Mucosa of descending colon (tissue), 3 donors: ENCODE results near the gene TRPC4. TPM values are rescaled to one million over a fixed set of nuclear protein-coding genes. Genes with fewer than 3 reads are reported as not detected.
"Not testable (repeated sequence)": the region's sequence is repeated elsewhere in the genome, so short reads cannot be mapped to it uniquely, and the experiment has no call there.

Experiments
- ATAC-seq: fragments of 200-7000 bp; cut with Tn5 transposase; one replicate; pipeline ENCODE4 v1.9.1; 2020; ENCODE audit warnings: mild to moderate bottlenecking, moderate library complexity
- DNase-seq, 3 donors: peaks; one replicate each; pipeline ENCODE4 v3.0.0-alpha.2; 2020
- H3K36me3 ChIP-seq: fragments of 200-600 bp; one replicate; pipeline ENCODE4 v1.8.0; 2021; ENCODE audit warnings: low read depth, mild to moderate bottlenecking
- H3K4me1 ChIP-seq: fragments of 200-600 bp; one replicate; pipeline ENCODE4 v1.8.0; 2021; ENCODE audit warnings: low read depth, mild to moderate bottlenecking
- H3K4me3 ChIP-seq: fragments of 200-600 bp; one replicate; pipeline ENCODE4 v1.8.0; 2021; ENCODE audit warnings: mild to moderate bottlenecking
- H3K9me3 ChIP-seq: fragments of 200-600 bp; one replicate; pipeline ENCODE4 v1.8.0; 2021; ENCODE audit warnings: mild to moderate bottlenecking
- CTCF ChIP-seq: fragments of 200-600 bp; IDR thresholded peaks from one replicate; pipeline ENCODE4 v1.8.0; 2022; ENCODE audit warnings: antibody characterized with exemption, mild to moderate bottlenecking
- intact Hi-C, 2 donors: fragments of 100-400 bp; cut with DNase I in 1 of 2; cut with micrococcal nuclease in 1 of 2; formaldehyde crosslinking; loops; one replicate each; pipeline versions ENCODE4 v1.11.0 to v1.11.1; 2022; cut with DNase I, micrococcal nuclease
- total RNA-seq, 3 donors: library from RNA; stranded (reverse); fragmentation: NEBNext Ultra II Directional in 2 of 3; extraction: Animal tissue kit (Norgen Biotek cat#: 25700) in 2 of 3; gene quantifications; one replicate each; pipeline versions ENCODE4 v1.2.1 to v1.2.4, GENCODE V29; 2021 to 2023
- donor health status: DM: no; HTN: no; CAD: no; lungs with moderate emphysema.
- donor health status: DM: no; HTN: no; CAD: no.
- donor health status: DM: no; HTN: yes; CAD: no.

Gene TRPC4
- total RNA-seq, 3 donors from 2014 or later: 0.23 to 5.1 (median 0.39) TPM

GRCh38 chr13:37816276-37816675 is 53.3 kb downstream of the TRPC4 start:
- peaks cover 34% of the 10 kb centered on the region for H3K9me3 ChIP-seq
- H3K4me1 ChIP-seq: no peaks in the 10 kb centered on the region
- ATAC-seq: no peak
- no peak overlapping the region for H3K4me3 ChIP-seq
- intact Hi-C loops: no loop called here
- DNase-seq: no peak
- no peaks in the 10 kb centered on the region for H3K36me3 ChIP-seq
- no peak for TF ChIP-seq CTCF

- no peak for TF ChIP-seq CTCF
- intact Hi-C loops: no loop called here
- H3K36me3 ChIP-seq: no peaks in the 10 kb centered on the region
Measured at GRCh38 chr13:37811441-37811840, 58.1 kb downstream of the TRPC4 start.

GRCh38 chr13:37806666-37807065 is 62.9 kb downstream of the TRPC4 start:
- DNase-seq: no peak
- ATAC-seq: no peak
- TF ChIP-seq CTCF: no peak
- Histone ChIP-seq H3K4me1 (no peaks in the 10 kb centered on the region), H3K9me3 (no peaks in the 10 kb centered on the region), H3K36me3 (no peaks in the 10 kb centered on the region), H3K4me3 (no peak overlapping the region)
- intact Hi-C loops: no loop called here

More at GRCh38 chr13:37811441-37811840, 58.1 kb downstream of the TRPC4 start:
- peaks cover 17% of the 10 kb centered on the region for H3K9me3 ChIP-seq
- no peak overlapping the region for H3K4me3 ChIP-seq
- ATAC-seq (no peak), DNase-seq (no peak)
- no peaks in the 10 kb centered on the region for H3K4me1 ChIP-seq

- no peaks in the 10 kb centered on the region for H3K36me3 ChIP-seq
- intact Hi-C loops: no loop called here
- no peaks in the 10 kb centered on the region for H3K9me3 ChIP-seq
- DNase-seq: no peak
- H3K4me3 ChIP-seq: no peak overlapping the region
- no peak for TF ChIP-seq CTCF
- no peaks in the 10 kb centered on the region for H3K4me1 ChIP-seq
- no peak for ATAC-seq
Measured at GRCh38 chr13:37797631-37798030, 71.9 kb downstream of the TRPC4 start.

GRCh38 chr13:37796795-37797194 is 72.8 kb downstream of the TRPC4 start:
- ATAC-seq, H3K36me3 ChIP-seq, H3K4me3 ChIP-seq, H3K9me3 ChIP-seq, intact Hi-C loops, H3K4me1 ChIP-seq, DNase-seq: not testable (repeated sequence)

GRCh38 chr13:37795326-37795725 is 74.2 kb downstream of the TRPC4 start:
- intact Hi-C loops: no loop called here
- Histone ChIP-seq H3K36me3 (no peaks in the 10 kb centered on the region), H3K4me3 (no peak overlapping the region), H3K4me1 (no peaks in the 10 kb centered on the region), H3K9me3 (no peaks in the 10 kb centered on the region)
- no peak for DNase-seq
- TF ChIP-seq CTCF: no peak
- ATAC-seq: no peak
